Measurements from ENCODE around the gene CD47. TPM values are rescaled to one million over a fixed set of nuclear protein-coding genes. Genes with fewer than 3 reads are reported as not detected.

Gene CD47
- polyA plus RNA-seq, 1 experiment: 13.4 TPM

- ChIA-PET POLR2A (no interaction called here), CTCF (interaction anchor here (1.9 kb wide), 1 partner anchor 25 kb away, joined by 5 read pairs; no protein-coding TSS in a partner anchor)
- DNase-seq (ENCODE audit: low read depth): no peak
- Histone ChIP-seq H3K36me3 (ENCODE audit: control insufficient read depth, insufficient read depth, low read length) (no peaks in the 10 kb centered on the region), H3K4me3 (ENCODE audit: low read depth, low read length) (no peak overlapping the region), H3K27me3 (ENCODE audit: control insufficient read depth, insufficient read depth, low read length) (no peaks in the 10 kb centered on the region; the same call in 1 of the 2 replicates)
- TF ChIP-seq, protein P1, sequence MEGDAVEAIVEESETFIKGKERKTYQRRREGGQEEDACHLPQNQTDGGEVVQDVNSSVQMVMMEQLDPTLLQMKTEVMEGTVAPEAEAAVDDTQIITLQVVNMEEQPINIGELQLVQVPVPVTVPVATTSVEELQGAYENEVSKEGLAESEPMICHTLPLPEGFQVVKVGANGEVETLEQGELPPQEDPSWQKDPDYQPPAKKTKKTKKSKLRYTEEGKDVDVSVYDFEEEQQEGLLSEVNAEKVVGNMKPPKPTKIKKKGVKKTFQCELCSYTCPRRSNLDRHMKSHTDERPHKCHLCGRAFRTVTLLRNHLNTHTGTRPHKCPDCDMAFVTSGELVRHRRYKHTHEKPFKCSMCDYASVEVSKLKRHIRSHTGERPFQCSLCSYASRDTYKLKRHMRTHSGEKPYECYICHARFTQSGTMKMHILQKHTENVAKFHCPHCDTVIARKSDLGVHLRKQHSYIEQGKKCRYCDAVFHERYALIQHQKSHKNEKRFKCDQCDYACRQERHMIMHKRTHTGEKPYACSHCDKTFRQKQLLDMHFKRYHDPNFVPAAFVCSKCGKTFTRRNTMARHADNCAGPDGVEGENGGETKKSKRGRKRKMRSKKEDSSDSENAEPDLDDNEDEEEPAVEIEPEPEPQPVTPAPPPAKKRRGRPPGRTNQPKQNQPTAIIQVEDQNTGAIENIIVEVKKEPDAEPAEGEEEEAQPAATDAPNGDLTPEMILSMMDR (IDR thresholded peaks at IDR 0.05; ENCODE audit: insufficient read depth, low read depth, low read length): no peak
Observed at GRCh38 chr3:108127301-108127988, 36.6 kb upstream of the CD47 start.

- ChIA-PET CTCF (no interaction called here), POLR2A (no interaction called here)
- no peaks in the 10 kb centered on the region; the same call in 1 of the 2 replicates for H3K27me3 ChIP-seq (ENCODE audit: control insufficient read depth, insufficient read depth, low read length)
- no peaks in the 10 kb centered on the region for H3K36me3 ChIP-seq (ENCODE audit: control insufficient read depth, insufficient read depth, low read length)
- TF ChIP-seq, protein P1 (IDR thresholded peaks at IDR 0.05; ENCODE audit: insufficient read depth, low read depth, low read length): no peak
- no peak for DNase-seq (ENCODE audit: low read depth)
- H3K4me3 ChIP-seq (ENCODE audit: low read depth, low read length): no peak overlapping the region
Observed at GRCh38 chr3:108126348-108126747, 35.5 kb upstream of the CD47 start.

GRCh38 chr3:108125550-108126071 lies 34.8 kb upstream of the CD47 start:
- DNase-seq (ENCODE audit: low read depth): no peak
- ChIA-PET POLR2A (no interaction called here), CTCF (no interaction called here)
- TF ChIP-seq, protein P1 (IDR thresholded peaks at IDR 0.05; ENCODE audit: insufficient read depth, low read depth, low read length): no peak
- H3K4me3 ChIP-seq (ENCODE audit: low read depth, low read length): no peak overlapping the region
- no peaks in the 10 kb centered on the region for H3K36me3 ChIP-seq (ENCODE audit: control insufficient read depth, insufficient read depth, low read length)
- H3K27me3 ChIP-seq (ENCODE audit: control insufficient read depth, insufficient read depth, low read length): no peaks in the 10 kb centered on the region; the same call in 1 of the 2 replicates

- Histone ChIP-seq H3K36me3 (ENCODE audit: control insufficient read depth, insufficient read depth, low read length) (no peaks in the 10 kb centered on the region), H3K4me3 (ENCODE audit: low read depth, low read length) (no peak overlapping the region), H3K27me3 (ENCODE audit: control insufficient read depth, insufficient read depth, low read length) (no peaks in the 10 kb centered on the region; the same call in 1 of the 2 replicates)
- ChIA-PET CTCF (no interaction called here), POLR2A (no interaction called here)
- TF ChIP-seq, protein P1 (IDR thresholded peaks at IDR 0.05; ENCODE audit: insufficient read depth, low read depth, low read length): no peak
- DNase-seq (ENCODE audit: low read depth): no peak
Observed at GRCh38 chr3:108125153-108125543, 34.3 kb upstream of the CD47 start.

GRCh38 chr3:108124337-108125152 lies 33.7 kb upstream of the CD47 start:
- Histone ChIP-seq H3K27me3 (ENCODE audit: control insufficient read depth, insufficient read depth, low read length) (no peaks in the 10 kb centered on the region; the same call in 1 of the 2 replicates), H3K4me3 (ENCODE audit: low read depth, low read length) (no peak overlapping the region), H3K36me3 (ENCODE audit: control insufficient read depth, insufficient read depth, low read length) (no peaks in the 10 kb centered on the region)
- ChIA-PET CTCF (interaction anchor here (0.8 kb wide), 1 partner anchor 9 kb away, joined by 3 read pairs; no protein-coding TSS in a partner anchor), POLR2A (no interaction called here)
- TF ChIP-seq, protein P1 (IDR thresholded peaks at IDR 0.05; ENCODE audit: insufficient read depth, low read depth, low read length): no peak
- no peak for DNase-seq (ENCODE audit: low read depth)

Data from BJ (cell line).